GM08714 (cell line): ENCODE measurements around the gene GPD1.

Source experiments
- H3K4me3 ChIP-seq: fragments of 200-500 bp; sonication (Bioruptor generic); 2 replicates; pipeline ENCODE4 v1.5.1; 2014; ENCODE audit warnings: mild to moderate bottlenecking, low read length, inconsistent platforms
- ZNF274 ChIP-seq: IDR thresholded peaks from 2 replicates; pipeline ENCODE4 v1.6.1; 2012; ENCODE audit warnings: mild to moderate bottlenecking, low read depth, low read length

The GPD1 gene

GRCh38 chr12:50156641-50157040 is 52.8 kb downstream of the GPD1 start:
- no peak for TF ChIP-seq ZNF274

GRCh38 chr12:50157259-50157658 is 53.5 kb downstream of the GPD1 start:
- TF ChIP-seq ZNF274 = no peak
- no peak overlapping the region for H3K4me3 ChIP-seq

More at GRCh38 chr12:50156641-50157040, 52.8 kb downstream of the GPD1 start:
- no peak overlapping the region for H3K4me3 ChIP-seq

- H3K4me3 ChIP-seq = no peak overlapping the region
- TF ChIP-seq ZNF274 = no peak
Observed at GRCh38 chr12:50160643-50161042, 56.8 kb downstream of the GPD1 start.
